Activated T-cell treated with anti-CD3 and anti-CD28 coated beads for 1 hour (primary cell): ENCODE data around the gene OR6P1.

Experiments
- DNase-seq: peaks from one replicate; pipeline ENCODE4 v3.0.0-alpha.2; 2020; ENCODE audit warnings: low read depth

OR6P1 gene, protein sequence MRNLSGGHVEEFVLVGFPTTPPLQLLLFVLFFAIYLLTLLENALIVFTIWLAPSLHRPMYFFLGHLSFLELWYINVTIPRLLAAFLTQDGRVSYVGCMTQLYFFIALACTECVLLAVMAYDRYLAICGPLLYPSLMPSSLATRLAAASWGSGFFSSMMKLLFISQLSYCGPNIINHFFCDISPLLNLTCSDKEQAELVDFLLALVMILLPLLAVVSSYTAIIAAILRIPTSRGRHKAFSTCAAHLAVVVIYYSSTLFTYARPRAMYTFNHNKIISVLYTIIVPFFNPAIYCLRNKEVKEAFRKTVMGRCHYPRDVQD

DNA sequence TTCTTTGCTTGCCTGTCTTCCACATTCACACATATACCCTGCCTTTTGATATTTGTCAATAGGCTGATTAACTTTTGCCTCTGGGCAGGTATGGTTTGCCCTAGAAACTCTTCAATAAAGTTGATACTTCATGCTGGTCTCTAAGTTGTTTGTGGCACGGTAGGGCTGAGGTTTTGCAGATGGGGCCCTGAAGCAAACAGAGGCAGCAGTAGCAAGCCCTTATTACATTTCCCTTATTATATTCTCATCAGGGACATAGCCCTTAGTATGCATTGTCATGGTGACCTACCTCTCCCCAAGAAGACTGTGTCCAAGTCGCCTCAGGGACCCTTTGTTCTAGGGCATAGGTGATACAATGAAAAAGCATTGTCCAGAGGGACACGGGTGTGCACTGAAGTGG is at the start of gene OR6P1:
Gene OR6P1 (minus strand): TSS at position 101 of the 400 bp plus-strand sequence. CDS start 6,976 bp downstream, outside the sequence.
- DNase-seq = no peak

DNA sequence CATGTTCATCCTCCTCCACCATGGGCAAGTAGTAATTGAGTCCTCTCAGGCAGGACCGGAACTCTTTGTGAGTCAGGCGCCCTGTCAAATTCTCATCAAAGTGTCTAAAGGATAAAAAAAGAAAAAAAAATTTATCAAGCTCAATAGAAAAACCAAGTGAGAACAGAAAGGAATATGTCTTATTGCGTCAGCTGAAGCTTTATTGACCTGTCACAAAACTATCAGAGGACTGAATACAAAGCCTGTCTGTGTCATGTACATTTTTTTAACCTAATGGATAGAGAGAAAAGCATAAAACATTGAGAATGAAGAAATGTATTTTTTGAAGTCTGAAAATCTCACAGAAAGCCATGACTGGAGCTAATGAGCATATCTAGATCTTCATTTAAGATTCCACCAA is 43.4 kb upstream of the OR6P1 start:
- DNase-seq = no peak

DNA sequence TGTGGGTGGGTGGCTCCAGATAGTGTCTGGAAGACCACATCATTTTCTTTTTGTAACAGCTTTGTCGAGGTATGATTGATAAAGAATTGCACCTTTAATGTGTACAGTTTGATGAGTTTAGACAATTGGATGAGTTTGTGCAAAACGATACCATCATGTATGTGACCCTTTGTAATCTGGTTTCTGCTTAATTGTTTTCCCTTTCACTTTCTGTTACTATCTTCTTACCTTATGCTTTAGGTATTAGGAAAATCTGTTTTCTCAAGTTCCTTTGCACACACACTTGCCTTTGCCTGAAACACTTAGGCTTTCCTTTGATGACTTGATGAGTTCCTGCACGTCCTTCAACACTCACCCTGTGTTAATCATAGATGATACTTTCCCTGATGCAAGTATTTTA is 41.5 kb upstream of the OR6P1 start:
- no peak for DNase-seq

DNA sequence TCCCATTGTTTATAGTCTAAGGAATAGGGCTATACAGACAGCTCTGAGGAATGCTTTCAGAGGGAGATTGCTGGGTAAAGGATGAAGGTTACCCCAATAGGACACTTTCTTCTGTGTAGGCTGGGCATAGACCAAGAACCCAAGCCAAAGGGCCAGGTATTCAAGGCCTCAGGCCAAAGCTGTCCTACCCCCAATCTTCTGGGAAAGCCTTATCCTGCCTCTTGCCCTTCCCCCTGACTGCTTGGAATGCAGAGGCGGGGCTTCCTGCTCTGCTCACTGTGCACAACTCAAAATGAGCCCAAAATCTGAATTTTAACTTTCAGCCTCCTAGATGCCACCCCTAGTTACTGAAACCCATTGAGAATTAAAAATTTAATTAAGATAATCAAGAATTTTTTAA is 36.9 kb upstream of the OR6P1 start:
- no peak for DNase-seq

DNA sequence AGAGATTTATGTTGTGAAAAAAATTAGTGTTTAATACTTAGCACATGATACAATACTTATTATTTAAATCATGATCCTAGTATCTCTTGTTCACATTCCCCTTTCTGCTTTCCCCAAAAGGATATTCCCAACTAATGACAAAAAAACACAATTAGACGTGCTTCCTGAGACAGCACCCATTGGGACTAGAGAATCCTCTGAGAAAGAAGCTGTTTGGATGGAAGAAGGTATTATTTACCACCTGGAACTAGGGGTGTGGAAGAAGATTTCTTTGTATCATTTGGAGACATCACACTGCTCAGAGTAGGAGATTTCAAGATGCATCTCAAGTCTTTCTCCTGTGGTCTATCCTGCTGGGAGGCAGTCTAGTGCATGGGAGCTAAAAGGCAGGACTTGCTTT is 34.6 kb upstream of the OR6P1 start, which contains the start of gene OR10Z1:
Gene OR10Z1 (plus strand): TSS at position 301 of the 400 bp plus-strand sequence. CDS start 1,171 bp downstream, outside the sequence.
- DNase-seq = no peak

DNA sequence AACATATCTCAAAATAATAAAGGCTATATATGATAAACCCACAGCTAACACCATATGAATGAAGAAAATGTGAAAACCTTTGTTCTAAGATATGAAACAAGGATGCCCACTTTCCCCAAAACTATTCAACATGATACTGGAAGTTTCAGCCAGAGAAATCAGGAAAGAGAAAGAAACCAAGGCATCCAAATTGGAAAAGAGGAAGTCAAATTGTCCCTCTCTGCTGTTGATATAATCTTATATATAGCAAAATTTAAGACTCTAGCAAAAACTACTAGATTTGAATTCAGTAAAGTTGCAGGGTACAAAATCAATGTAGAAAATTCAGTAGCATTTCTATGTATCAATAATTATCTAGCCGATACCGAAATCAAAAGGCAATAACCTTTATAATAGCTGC is 30.4 kb upstream of the OR6P1 start:
- DNase-seq = no peak

DNA sequence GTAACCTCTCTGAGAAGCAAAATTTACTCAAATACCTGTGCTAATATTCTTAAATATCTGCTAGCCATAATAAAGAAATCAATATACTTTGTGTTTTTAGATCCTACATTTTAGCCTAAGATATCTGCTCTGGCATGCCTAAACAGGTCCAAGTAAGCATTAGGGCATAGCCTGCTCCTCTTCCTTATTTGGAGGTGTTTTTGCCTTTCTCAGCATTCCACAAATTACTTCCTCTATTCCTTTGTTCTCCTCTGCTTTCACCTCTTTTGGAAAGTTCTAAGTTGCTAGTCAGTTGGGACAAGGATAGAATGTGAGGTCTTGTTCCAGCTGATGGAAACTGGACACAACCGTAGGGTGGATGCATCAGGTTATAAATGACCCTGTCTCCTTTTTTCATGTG is 16.6 kb upstream of the OR6P1 start:
- DNase-seq = no peak

DNA sequence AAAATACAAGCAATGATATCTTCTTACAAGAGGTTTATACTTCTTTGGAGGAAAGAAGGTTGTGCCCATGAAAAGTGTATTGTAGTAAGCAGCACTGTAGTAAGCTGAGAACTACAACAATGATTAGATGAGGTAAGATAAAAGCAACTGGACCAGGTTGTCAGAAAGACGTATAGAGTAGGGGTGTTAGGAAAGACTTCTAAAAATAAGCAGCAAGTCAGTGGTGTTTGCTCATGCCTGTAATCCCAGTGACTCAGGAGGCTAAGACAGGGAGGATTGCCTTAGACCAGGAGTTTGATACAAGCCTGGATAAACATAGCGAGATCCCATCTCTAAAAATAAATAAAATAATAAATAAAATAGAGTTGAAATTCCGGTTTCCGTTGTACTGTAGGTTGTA is 13.6 kb upstream of the OR6P1 start:
- no peak for DNase-seq

DNA sequence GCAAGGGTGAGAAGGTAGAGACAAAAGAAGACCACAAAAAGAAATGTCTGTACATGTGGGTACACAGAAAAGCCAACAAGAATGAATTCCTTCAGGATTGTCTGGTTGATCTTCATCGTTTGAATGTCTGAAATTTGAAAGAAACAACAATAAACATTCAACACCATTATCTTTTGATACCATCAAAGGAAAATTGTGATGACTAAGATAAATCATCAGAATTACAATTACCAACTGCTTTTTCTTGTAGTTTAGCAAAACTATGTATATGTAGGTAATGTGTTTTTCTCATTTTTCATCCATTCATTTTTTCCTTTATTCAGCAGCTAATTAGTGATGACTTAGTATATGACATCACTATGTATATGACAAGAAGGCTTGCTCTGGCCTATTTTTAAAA is 9.4 kb upstream of the OR6P1 start, which contains the start of gene OR10X1:
Gene OR10X1 (minus strand): TSS at position 167 of the 400 bp plus-strand sequence. CDS start 0 bp downstream, at position 167.
- no peak for DNase-seq

DNA sequence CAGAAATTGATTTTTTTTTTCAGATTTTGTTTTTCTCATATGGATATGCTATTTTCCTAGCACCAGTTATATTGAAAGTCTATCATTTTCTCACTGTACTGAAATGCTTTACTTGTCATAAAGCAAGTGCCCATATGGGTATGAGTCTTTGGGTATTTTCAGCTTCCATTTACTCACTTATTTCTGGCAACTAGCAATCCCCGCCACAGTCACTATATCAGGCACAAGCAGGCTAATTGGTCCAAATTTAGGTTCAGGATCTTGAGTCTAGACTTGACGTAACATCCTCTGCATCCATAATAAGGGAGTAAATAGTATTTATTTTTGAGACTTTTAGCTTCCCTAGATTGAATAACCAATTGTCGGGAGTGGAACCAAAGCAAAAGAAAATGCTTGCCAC is 7.2 kb upstream of the OR6P1 start:
- no peak for DNase-seq

DNA sequence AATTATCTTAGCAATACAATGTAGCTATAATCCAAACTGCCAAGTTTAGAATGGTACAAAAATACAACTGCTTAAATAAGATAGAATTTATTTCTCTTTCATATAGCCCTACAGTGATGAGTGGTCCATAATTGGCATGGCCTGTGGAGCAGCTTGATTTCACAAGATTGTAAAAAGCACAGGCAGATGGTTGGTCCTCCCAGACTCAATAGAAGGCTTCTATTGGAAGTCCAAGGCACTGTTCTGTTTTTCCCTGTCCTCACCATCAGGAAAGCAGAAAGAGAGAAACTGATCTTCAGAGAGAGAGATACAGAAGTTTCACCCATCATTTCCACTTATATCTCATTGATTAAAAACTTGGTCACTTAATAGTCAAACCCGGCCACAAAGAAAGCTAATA is 1.8 kb upstream of the OR6P1 start:
- DNase-seq = no peak

DNA sequence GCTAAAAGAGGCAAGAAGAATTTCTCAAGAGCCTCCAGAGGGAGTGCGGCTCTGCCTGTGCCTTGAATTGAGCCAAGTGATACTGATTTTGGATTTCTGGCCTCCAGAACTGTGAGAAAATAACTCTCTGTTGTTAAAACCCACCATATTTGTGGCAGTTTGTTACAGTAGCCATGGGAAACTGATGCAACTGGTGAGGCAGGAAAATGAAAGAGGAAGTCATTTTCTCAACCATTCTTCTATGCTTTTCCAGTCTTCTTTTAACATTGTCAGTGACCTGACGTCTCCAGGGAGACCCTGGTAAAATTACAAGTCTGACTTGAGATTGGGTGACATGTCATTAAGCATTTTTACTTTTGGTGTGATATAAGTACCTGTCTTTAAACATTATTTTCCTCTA is 5.8 kb downstream of the OR6P1 start:
- DNase-seq = no peak

DNA sequence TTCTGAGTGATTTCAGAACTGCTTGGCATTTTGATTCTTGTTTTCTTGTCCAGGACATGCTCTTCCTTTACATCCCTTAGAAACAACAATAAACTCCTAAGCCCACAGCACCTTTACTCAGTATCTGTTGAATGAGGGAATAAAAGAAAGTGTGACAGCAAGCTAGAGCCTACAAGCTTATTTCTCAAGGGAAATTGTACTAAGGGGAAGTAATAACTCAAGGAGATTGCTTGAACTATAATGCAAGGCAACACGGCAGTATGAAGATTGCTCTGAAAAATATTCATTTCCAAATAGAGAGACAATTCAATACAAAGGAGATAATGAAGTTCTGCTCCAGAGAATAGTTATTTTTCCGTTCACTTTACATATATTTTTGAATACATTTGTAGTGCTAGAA is 6.5 kb downstream of the OR6P1 start:
- no peak for DNase-seq

DNA sequence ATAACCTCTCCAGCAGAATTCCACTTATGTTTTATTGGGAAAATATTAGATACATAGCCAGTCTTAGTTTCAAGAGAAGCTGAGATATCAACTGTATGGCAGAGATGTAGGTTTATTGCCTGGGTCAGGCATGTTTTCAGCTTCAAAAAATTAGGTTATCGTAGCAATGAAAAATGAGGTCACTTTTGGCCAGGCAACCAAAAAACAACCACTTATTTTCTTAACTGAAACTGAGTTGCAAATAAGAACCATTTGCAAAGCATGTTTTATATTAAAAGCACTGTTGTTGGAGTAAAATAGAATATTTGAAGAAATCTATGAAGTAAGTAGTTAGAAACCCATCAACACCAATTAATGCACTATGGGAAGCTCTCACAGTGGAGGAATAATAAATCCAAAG is 10.7 kb downstream of the OR6P1 start:
- DNase-seq = no peak

DNA sequence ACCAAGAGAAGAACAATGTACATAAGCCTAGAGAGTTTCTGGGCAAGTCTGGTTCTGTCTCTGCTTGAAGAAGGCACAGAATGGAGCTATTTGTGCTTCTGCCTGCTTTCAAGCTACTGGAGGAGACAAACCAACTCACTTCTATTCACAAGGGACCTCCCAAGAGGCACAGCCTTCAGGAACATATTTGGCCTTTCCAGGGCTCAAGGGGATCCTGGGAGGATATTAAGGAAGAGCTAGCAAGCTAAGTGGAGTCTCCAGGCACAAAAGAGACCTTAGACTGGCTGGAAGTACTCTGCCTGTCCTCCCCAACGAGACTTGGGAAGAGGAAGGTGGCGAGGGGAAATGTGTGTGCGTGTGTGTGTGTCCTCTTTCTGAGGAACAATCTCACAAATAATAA is 16.0 kb downstream of the OR6P1 start, which contains the start of gene OR6Y1:
Gene OR6Y1 (minus strand): TSS at position 54 of the 400 bp plus-strand sequence. CDS start 6,300 bp downstream, outside the sequence.
- DNase-seq = no peak

DNA sequence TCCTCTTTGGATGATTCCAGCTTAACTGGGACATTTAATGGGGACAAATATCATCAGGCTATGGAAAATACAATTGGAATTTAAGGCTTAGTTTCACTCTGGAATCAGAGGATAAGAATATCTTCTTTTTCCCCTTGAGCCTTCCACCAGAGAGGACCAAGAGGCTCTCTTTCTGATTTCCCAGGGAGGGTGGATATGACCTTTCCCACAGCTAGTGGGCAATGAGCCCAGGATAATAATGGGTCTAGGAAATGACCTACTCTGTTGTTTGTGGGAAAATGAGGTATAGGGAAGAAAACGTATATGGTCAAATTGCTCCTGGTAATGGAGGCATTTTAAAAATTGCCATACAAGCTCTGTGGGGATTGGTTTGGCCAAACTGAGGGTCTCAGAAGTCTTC is 18.1 kb downstream of the OR6P1 start:
- no peak for DNase-seq

DNA sequence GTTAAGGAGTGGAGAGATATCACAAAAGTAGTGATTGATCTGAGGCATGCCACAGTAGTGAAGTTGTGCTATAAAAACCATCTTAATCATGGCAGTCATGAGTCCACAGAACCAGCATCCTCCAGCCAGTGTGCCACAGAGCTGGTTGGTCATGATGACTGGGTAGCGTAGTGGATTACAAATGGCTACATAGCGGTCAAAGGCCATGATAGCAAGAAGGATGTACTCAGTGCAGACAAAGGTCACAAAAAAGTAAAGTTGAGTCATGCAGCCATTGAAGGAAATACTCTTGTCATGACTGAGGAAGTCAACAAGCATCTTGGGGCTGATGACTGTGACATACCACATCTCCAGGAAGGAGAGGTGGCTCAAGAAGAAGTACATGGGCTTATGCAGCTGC is 22.8 kb downstream of the OR6P1 start:
- no peak for DNase-seq

DNA sequence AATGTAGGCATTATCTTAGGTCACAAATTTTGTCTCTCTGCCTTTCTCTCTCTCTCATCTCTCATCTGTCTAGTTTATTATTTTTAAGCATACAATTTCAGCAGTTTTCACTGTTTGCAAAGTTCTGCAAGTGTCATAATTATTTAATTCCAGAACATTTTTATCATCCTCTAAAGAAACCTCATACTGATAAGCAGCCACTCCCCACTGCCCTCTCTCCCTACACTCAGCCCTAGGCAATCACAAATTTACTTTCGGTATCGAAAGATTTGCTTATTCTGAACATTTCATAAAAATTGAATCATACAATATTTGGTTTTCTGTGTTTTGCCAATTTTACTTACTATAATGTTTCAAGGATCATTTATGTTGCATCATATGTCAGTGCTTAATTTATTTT is 32.8 kb downstream of the OR6P1 start:
- no peak for DNase-seq

DNA sequence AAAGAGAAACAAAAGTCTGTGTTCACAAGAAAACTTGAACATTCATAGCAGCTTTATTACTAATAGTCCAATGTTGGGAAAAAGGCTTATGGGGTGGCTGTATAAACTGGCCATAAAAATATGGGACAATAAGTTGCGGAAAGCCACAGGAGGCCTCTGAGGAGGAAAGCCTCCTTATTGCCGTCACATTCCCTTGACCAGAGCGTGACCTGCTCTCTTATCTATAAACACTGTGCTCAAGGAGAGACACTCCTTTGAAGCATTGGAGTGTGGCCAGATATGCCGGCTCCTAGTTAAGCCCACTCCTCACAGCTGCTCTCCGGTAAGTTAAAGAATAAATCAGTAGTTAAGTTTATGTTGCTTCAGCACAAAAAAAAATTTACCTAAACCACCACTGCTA is 35.9 kb downstream of the OR6P1 start:
- DNase-seq = no peak

DNA sequence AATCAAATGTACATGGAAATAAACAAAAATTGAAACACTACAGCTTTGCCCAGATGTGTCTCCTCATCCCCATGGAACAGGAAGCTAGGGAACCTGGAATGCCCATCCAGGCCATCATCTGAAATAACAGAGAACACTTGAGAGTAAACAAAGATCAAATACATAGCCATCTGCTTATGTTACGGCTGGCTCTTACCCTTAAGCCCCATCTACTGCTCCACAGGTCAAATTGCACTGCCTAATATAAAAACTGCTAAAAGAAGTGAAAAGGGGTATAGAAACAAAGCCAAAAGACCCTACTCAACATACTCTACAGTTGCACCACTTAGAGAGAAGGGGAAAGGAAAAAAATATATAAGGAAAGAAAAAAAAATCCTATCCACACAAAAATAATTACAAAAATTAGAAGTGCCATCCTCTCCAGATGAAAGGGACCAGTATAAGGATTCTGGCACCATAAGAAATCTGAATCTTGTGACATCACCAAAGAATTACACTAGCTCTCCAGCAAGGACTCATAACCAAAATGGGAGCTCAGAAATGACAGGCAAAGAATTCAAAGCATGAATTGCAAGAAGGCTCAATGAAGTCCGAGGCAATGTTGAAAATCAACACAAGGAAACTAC is 43.1 kb downstream of the OR6P1 start:
- no peak for DNase-seq

DNA sequence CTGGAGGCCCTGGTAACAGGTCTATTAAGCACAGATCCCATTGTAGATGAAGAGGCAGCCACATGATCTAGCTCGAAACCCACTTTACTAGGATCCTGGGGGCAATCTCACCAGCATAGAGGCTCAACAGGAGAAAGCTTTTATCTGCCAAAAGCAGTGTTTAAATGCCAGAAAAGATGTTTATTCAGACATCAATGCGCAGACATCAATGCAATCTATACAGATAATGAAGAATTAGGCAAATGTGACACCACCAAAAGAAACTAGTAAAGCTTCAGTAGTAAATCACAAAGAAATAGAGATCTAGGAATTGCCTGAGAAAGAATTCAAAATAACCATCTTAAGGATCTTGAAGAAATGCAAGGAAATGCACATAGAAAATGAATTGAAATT is 48.7 kb downstream of the OR6P1 start:
- no peak for DNase-seq

DNA sequence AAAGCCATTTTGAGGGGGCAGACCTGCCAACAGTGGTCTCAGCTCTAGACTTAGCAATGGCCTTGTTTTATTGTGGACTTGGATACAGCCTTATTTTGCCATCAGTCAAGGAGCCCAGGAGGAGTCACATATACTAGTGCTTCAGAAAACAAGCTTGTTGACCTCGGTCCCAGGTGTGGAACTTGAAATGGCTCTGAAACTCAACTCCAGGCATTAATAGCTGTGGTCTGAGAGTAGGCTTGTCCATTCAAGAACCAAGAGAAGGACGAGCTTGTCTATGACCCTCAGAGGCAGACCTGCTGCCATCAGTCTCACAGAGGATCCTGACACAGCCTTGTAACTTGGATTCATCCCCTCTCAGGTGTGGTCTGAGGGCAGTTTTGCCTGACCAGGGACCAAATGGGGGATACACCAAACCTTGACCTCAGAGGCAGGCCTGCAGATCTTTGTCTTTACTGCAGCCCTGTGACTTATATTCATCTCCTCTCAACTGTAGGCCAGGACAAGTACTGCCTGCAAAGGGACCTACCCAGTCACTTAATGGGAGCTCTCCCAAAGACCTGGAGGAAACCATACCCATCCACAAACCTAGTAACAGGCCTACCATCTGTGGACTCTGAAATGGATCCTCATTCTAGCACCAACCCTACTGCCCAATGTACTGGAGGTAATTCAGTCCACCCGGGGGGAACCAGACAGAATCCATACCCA is 49.3 kb downstream of the OR6P1 start:
- no peak for DNase-seq

DNA sequence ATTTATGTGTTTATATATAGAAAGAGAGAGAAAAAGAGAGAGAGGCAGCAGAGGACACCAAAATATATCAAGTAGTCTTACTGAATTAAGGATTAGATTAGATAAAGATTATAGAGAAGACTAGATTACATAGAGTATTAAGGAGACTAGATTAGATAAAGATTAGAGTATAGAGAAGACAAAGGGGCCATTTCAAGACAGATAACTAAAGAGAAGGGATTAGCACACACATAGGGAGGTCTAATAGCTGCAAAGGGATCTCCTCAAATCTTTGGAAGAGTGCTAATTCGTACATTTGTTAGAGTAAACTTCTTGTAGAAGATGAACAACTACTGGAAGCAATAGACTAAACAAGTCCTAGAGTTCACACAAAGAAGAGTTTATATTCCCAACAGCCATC is 50.4 kb downstream of the OR6P1 start:
- no peak for DNase-seq
